ENCODE measurements around the gene CCNT2. TPM values are rescaled to one million over a fixed set of nuclear protein-coding genes. Genes with fewer than 3 reads are reported as not detected.

The CCNT2 gene
- total RNA-seq, result 10 to 100 TPM; 35.1 to 36.8 TPM
- polyA plus RNA-seq, result 15.5 TPM

- peak; percentile 99 to 100 (median 100) for DNase-seq
- Histone ChIP-seq H3K36me3 (ENCODE audit: insufficient read depth, low read length) (peaks cover 4% of the 10 kb centered on the region), H3K27ac (ENCODE audit: low read depth, low read length) (peak within 1 kb of the TSS; percentile 96), H3K4me3 (ENCODE audit: low read length) (peak within 1 kb of the TSS; percentile 91), H3K9me3 (ENCODE audit: low read length) (no peaks in the 10 kb centered on the region), H3K4me1 (ENCODE audit: insufficient read depth, low read length) (peaks cover 49% of the 10 kb centered on the region), H3K27me3 (ENCODE audit: insufficient read depth, low read length, poor library complexity, severe bottlenecking) (no peaks in the 10 kb centered on the region)
- Mint-ChIP-seq H3K27ac (peak within 1 kb of the TSS; percentile 91 to 100 (median 98)), H3K4me3 (peak within 1 kb of the TSS; percentile 89 to 99 (median 91)), H3K27me3 (peaks cover 4 to 6% of the 10 kb centered on the region in 2 donors), H3K4me1 (peaks cover 50 to 67% (median 57%) of the 10 kb centered on the region in 3 donors), H3K36me3 (peaks cover 0 to 34% (median 9%) of the 10 kb centered on the region in 3 donors), H3K9me3 (peaks cover 0 to 5% (median 0%) of the 10 kb centered on the region in 5 donors)
- POLR2A ChIA-PET, result interaction anchor here (0.8 to 2.4 kb wide), 4 partner anchors 250 to 824 kb away, joined by 3 to 15 read pairs (median 4); partner anchors contain the start of genes R3HDM1, UBXN4 and ZRANB3
- CTCF ChIA-PET, result no interaction called here
Measured at GRCh38 chr2:134918526-134919340, at the start of gene CCNT2. CCNT2 (plus strand) TSS chr2:134918822; CDS start chr2:134918855, 33 bp downstream.

- no peaks in the 10 kb centered on the region for H3K9me3 ChIP-seq (ENCODE audit: low read length)
- H3K4me3 Mint-ChIP-seq, result no peak overlapping the region
- no peak overlapping the region for H3K27ac Mint-ChIP-seq
- no peak overlapping the region for H3K27ac ChIP-seq (ENCODE audit: low read depth, low read length)
- no peaks in the 10 kb centered on the region for H3K4me1 Mint-ChIP-seq
- CTCF ChIA-PET, result no interaction called here
- no peaks in the 10 kb centered on the region for H3K9me3 Mint-ChIP-seq
- POLR2A ChIA-PET, result no interaction called here
- no peak for DNase-seq
- H3K4me3 ChIP-seq (ENCODE audit: low read length), result no peak overlapping the region
- no peaks in the 10 kb centered on the region for H3K4me1 ChIP-seq (ENCODE audit: insufficient read depth, low read length)
- H3K36me3 Mint-ChIP-seq, result peaks cover 0 to 11% (median 2%) of the 10 kb centered on the region in 3 donors
- H3K36me3 ChIP-seq (ENCODE audit: insufficient read depth, low read length), result no peaks in the 10 kb centered on the region
- peaks cover 0 to 1% of the 10 kb centered on the region in 2 donors for H3K27me3 Mint-ChIP-seq
- H3K27me3 ChIP-seq (ENCODE audit: insufficient read depth, low read length, poor library complexity, severe bottlenecking), result no peaks in the 10 kb centered on the region
Measured at GRCh38 chr2:134869946-134870736, 48.5 kb upstream of the CCNT2 start.

- Histone ChIP-seq H3K9me3 (ENCODE audit: low read length) (no peaks in the 10 kb centered on the region), H3K36me3 (ENCODE audit: insufficient read depth, low read length) (no peaks in the 10 kb centered on the region), H3K27ac (ENCODE audit: low read depth, low read length) (no peak overlapping the region), H3K27me3 (ENCODE audit: insufficient read depth, low read length, poor library complexity, severe bottlenecking) (no peaks in the 10 kb centered on the region), H3K4me1 (ENCODE audit: insufficient read depth, low read length) (no peaks in the 10 kb centered on the region), H3K4me3 (ENCODE audit: low read length) (no peak overlapping the region)
- POLR2A ChIA-PET, result no interaction called here
- H3K27ac Mint-ChIP-seq, result no peak overlapping the region
- peaks cover 0 to 21% (median 7%) of the 10 kb centered on the region in 3 donors for H3K36me3 Mint-ChIP-seq
- DNase-seq, result no peak
- H3K27me3 Mint-ChIP-seq, result peaks cover 0 to under 1% of the 10 kb centered on the region in 2 donors
- H3K4me1 Mint-ChIP-seq, result no peaks in the 10 kb centered on the region
- CTCF ChIA-PET, result no interaction called here
- peaks cover 0 to 11% (median 3%) of the 10 kb centered on the region in 5 donors for H3K9me3 Mint-ChIP-seq
- H3K4me3 Mint-ChIP-seq, result no peak overlapping the region
Measured at GRCh38 chr2:134873152-134873551, 45.5 kb upstream of the CCNT2 start.

- H3K27ac Mint-ChIP-seq, result no peak overlapping the region
- H3K4me3 Mint-ChIP-seq, result no peak overlapping the region
- ChIA-PET CTCF (no interaction called here), POLR2A (no interaction called here)
- no peaks in the 10 kb centered on the region for H3K9me3 ChIP-seq (ENCODE audit: low read length)
- no peaks in the 10 kb centered on the region for H3K36me3 ChIP-seq (ENCODE audit: insufficient read depth, low read length)
- peaks cover 0 to 37% (median 14%) of the 10 kb centered on the region in 3 donors for H3K36me3 Mint-ChIP-seq
- H3K27ac ChIP-seq (ENCODE audit: low read depth, low read length), result no peak overlapping the region
- H3K27me3 Mint-ChIP-seq, result no peaks in the 10 kb centered on the region
- no peaks in the 10 kb centered on the region for H3K27me3 ChIP-seq (ENCODE audit: insufficient read depth, low read length, poor library complexity, severe bottlenecking)
- peaks cover 4 to 20% (median 6%) of the 10 kb centered on the region in 5 donors for H3K9me3 Mint-ChIP-seq
- no peaks in the 10 kb centered on the region for H3K4me1 Mint-ChIP-seq
- no peaks in the 10 kb centered on the region for H3K4me1 ChIP-seq (ENCODE audit: insufficient read depth, low read length)
- H3K4me3 ChIP-seq (ENCODE audit: low read length), result no peak overlapping the region
- DNase-seq, result no peak
Measured at GRCh38 chr2:134875309-134875708, 43.3 kb upstream of the CCNT2 start.

- Histone ChIP-seq H3K4me3 (ENCODE audit: low read length) (no peak overlapping the region), H3K27ac (ENCODE audit: low read depth, low read length) (no peak overlapping the region), H3K4me1 (ENCODE audit: insufficient read depth, low read length) (no peaks in the 10 kb centered on the region), H3K36me3 (ENCODE audit: insufficient read depth, low read length) (no peaks in the 10 kb centered on the region), H3K9me3 (ENCODE audit: low read length) (no peaks in the 10 kb centered on the region), H3K27me3 (ENCODE audit: insufficient read depth, low read length, poor library complexity, severe bottlenecking) (no peaks in the 10 kb centered on the region)
- ChIA-PET CTCF (no interaction called here), POLR2A (no interaction called here)
- H3K4me3 Mint-ChIP-seq, result no peak overlapping the region
- H3K27me3 Mint-ChIP-seq, result peaks cover 0 to 2% of the 10 kb centered on the region in 2 donors
- H3K27ac Mint-ChIP-seq, result no peak overlapping the region
- peaks cover 2 to 13% (median 5%) of the 10 kb centered on the region in 5 donors for H3K9me3 Mint-ChIP-seq
- H3K4me1 Mint-ChIP-seq, result no peaks in the 10 kb centered on the region
- peaks cover 0 to 29% (median 7%) of the 10 kb centered on the region in 3 donors for H3K36me3 Mint-ChIP-seq
- DNase-seq, result no peak
Measured at GRCh38 chr2:134882773-134883172, 35.8 kb upstream of the CCNT2 start.

- no peak overlapping the region for H3K27ac ChIP-seq (ENCODE audit: low read depth, low read length)
Measured at GRCh38 chr2:134883552-134884293, 34.9 kb upstream of the CCNT2 start.

GRCh38 chr2:134884435-134884834, 34.2 kb upstream of the CCNT2 start:
- Mint-ChIP-seq H3K36me3 (peaks cover 0 to 15% (median 6%) of the 10 kb centered on the region in 3 donors), H3K4me3 (no peak overlapping the region), H3K4me1 (no peaks in the 10 kb centered on the region), H3K27ac (no peak overlapping the region), H3K27me3 (peaks cover 0 to 2% of the 10 kb centered on the region in 2 donors), H3K9me3 (peaks cover 0 to 4% (median 0%) of the 10 kb centered on the region in 5 donors)
- DNase-seq, result no peak
- Histone ChIP-seq H3K4me3 (ENCODE audit: low read length) (no peak overlapping the region), H3K36me3 (ENCODE audit: insufficient read depth, low read length) (no peaks in the 10 kb centered on the region), H3K4me1 (ENCODE audit: insufficient read depth, low read length) (no peaks in the 10 kb centered on the region), H3K9me3 (ENCODE audit: low read length) (no peaks in the 10 kb centered on the region), H3K27ac (ENCODE audit: low read depth, low read length) (no peak overlapping the region), H3K27me3 (ENCODE audit: insufficient read depth, low read length, poor library complexity, severe bottlenecking) (no peaks in the 10 kb centered on the region)
- ChIA-PET CTCF (no interaction called here), POLR2A (no interaction called here)

More at GRCh38 chr2:134883552-134884293, 34.9 kb upstream of the CCNT2 start:
- H3K4me3 ChIP-seq (ENCODE audit: low read length), result no peak overlapping the region
- no peaks in the 10 kb centered on the region for H3K9me3 ChIP-seq (ENCODE audit: low read length)
- no peak overlapping the region for H3K4me3 Mint-ChIP-seq
- DNase-seq, result no peak
- H3K36me3 Mint-ChIP-seq, result peaks cover 0 to 22% (median 7%) of the 10 kb centered on the region in 3 donors
- peaks cover 0 to 2% of the 10 kb centered on the region in 2 donors for H3K27me3 Mint-ChIP-seq
- ChIA-PET CTCF (no interaction called here), POLR2A (no interaction called here)
- no peak overlapping the region for H3K27ac Mint-ChIP-seq
- no peaks in the 10 kb centered on the region for H3K27me3 ChIP-seq (ENCODE audit: insufficient read depth, low read length, poor library complexity, severe bottlenecking)
- H3K9me3 Mint-ChIP-seq, result peaks cover 0 to 9% (median 2%) of the 10 kb centered on the region in 5 donors
- H3K4me1 ChIP-seq (ENCODE audit: insufficient read depth, low read length), result no peaks in the 10 kb centered on the region
- no peaks in the 10 kb centered on the region for H3K36me3 ChIP-seq (ENCODE audit: insufficient read depth, low read length)
- no peaks in the 10 kb centered on the region for H3K4me1 Mint-ChIP-seq

All from CD8-positive, alpha-beta memory T cell (primary cell).